Epithelial cell of proximal tubule (primary cell): ENCODE measurements around the gene NFAT5. TPM values are rescaled to one million over a fixed set of nuclear protein-coding genes. Genes with fewer than 3 reads are reported as not detected.
"Not testable (repeated sequence)": the region's sequence is repeated elsewhere in the genome, so short reads cannot be mapped to it uniquely, and the experiment has no call there.

Source experiments
- DNase-seq: peaks from one replicate; pipeline ENCODE4 v3.0.0-alpha.2; 2011; ENCODE audit warnings: low read depth
- H3K4me3 ChIP-seq: 2 replicates; pipeline ENCODE4 v1.5.1; 2011; ENCODE audit warnings: low read depth, mild to moderate bottlenecking, low read length
- CTCF ChIP-seq: conservative IDR thresholded peaks from 2 replicates; pipeline ENCODE4 v1.5.1; 2012; ENCODE audit warnings: low read depth, mild to moderate bottlenecking, low read length
- total RNA-seq: library from RNA; depleted of rRNA; stranded (reverse); fragments of >200 nt; gene quantifications from 2 replicates; pipeline ENCODE4 v1.2.3, GENCODE V29; 2015

NFAT5 gene
- total RNA-seq, 1 donor from 2014 or later: 6.5 TPM

- no peak for TF ChIP-seq CTCF
- no peak overlapping the region for H3K4me3 ChIP-seq
- no peak for DNase-seq
Observed at GRCh38 chr16:69555867-69556266, 9.9 kb upstream of the NFAT5 start.

- DNase-seq: no peak
- H3K4me3 ChIP-seq: no peak overlapping the region
- TF ChIP-seq CTCF: no peak
Observed at GRCh38 chr16:69559164-69559563, 6.6 kb upstream of the NFAT5 start.

- not testable (repeated sequence) for H3K4me3 ChIP-seq, DNase-seq
Observed at GRCh38 chr16:69561367-69561766, 4.4 kb upstream of the NFAT5 start.

- no peak for DNase-seq
- no peak overlapping the region for H3K4me3 ChIP-seq
- no peak for TF ChIP-seq CTCF
Observed at GRCh38 chr16:69561901-69562300, 3.9 kb upstream of the NFAT5 start.

- no peak overlapping the region for H3K4me3 ChIP-seq
- DNase-seq: no peak
- no peak for TF ChIP-seq CTCF
Observed at GRCh38 chr16:69562813-69563212, 3.0 kb upstream of the NFAT5 start.

- TF ChIP-seq CTCF: no peak
- DNase-seq: no peak
- H3K4me3 ChIP-seq: no peak overlapping the region
Observed at GRCh38 chr16:69563605-69564580, 1.9 kb upstream of the NFAT5 start.

GRCh38 chr16:69564845-69565670, 708 bp upstream of the NFAT5 start:
- no peak for DNase-seq
- peak overlapping the region; percentile 89 for H3K4me3 ChIP-seq
- TF ChIP-seq CTCF: no peak
